NK-92 (cell line): ENCODE measurements around the gene JOSD1.

ENCODE experiments used
- DNase-seq: peaks from one replicate; lab custom pipeline; 2025; ENCODE audit not compliant: unreplicated experiment; lab: John Stamatoyannopoulos, UW

JOSD1 gene

GRCh38 chr22:38700789-38701628, at the start of gene JOSD1:
JOSD1 (minus strand) TSS chr22:38700943; CDS start chr22:38699987, 956 bp downstream.
- DNase-seq = peak; percentile 76

GRCh38 chr22:38750104-38750503, 49.4 kb upstream of the JOSD1 start:
- DNase-seq = no peak

- no peak for DNase-seq
These were observed 47.9 kb upstream of the JOSD1 start for GRCh38 chr22:38748487-38749136.

- DNase-seq = no peak
These were observed 45.1 kb upstream of the JOSD1 start for GRCh38 chr22:38745676-38746460.

GRCh38 chr22:38744981-38745380, 44.2 kb upstream of the JOSD1 start:
- DNase-seq = no peak

- no peak for DNase-seq
These were observed 41.6 kb upstream of the JOSD1 start for GRCh38 chr22:38742176-38742942.

- no peak for DNase-seq
These were observed 40.8 kb upstream of the JOSD1 start for GRCh38 chr22:38741576-38741975.

GRCh38 chr22:38741166-38741565, 40.4 kb upstream of the JOSD1 start:
- no peak for DNase-seq

GRCh38 chr22:38740754-38741153, 40.0 kb upstream of the JOSD1 start:
- DNase-seq = no peak

- no peak for DNase-seq
These were observed 39.5 kb upstream of the JOSD1 start for GRCh38 chr22:38740116-38740723.

GRCh38 chr22:38739300-38740055, 38.7 kb upstream of the JOSD1 start:
- DNase-seq = no peak

GRCh38 chr22:38738475-38739070, 37.8 kb upstream of the JOSD1 start:
- no peak for DNase-seq

- DNase-seq = no peak
These were observed 36.7 kb upstream of the JOSD1 start for GRCh38 chr22:38737302-38738060.

- no peak for DNase-seq
These were observed 35.5 kb upstream of the JOSD1 start for GRCh38 chr22:38736257-38736570.

- DNase-seq = no peak
These were observed 34.9 kb upstream of the JOSD1 start for GRCh38 chr22:38735465-38736256.

GRCh38 chr22:38735126-38735464, 34.4 kb upstream of the JOSD1 start:
- no peak for DNase-seq

- DNase-seq = no peak
These were observed 33.8 kb upstream of the JOSD1 start for GRCh38 chr22:38734421-38735100.
